ENCODE results near the gene RREB1. TPM values are rescaled to one million over a fixed set of nuclear protein-coding genes. Genes with fewer than 3 reads are reported as not detected.

The RREB1 gene
- polyA plus RNA-seq, 2 of the 4 experiments (the other 2 are of a cell fraction), result 2.2 to 5.0 TPM

DNA sequence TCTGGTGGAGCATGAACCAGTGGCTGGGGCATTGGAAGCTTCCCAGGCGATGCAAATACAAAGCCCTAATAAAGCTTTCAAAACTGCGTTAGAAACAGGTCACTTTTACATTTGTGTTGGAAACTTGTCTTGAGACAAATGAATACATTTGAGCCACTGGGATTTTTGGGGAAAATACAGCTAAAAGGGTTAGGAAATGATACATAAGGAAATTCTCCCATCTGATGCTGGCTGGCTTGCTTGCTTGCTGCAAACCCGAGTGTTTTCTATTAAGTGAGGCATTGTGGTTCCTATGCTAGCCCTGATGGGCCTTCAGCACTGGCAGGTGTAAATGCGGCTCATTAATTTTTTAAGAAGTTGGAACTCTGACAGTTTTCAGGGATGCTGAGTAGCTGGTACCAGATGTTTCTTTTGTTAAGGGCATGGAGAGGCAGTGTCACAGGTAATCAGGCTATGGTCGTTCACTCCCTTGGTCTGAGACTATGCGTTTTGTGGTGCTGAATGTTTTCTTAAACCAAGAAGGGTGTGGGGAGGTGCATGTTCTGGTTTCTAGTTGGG, 35.2 kb downstream of the RREB1 start:
- H3K4me1 ChIP-seq, result peaks cover 77% of the 10 kb centered on the region
- no peak for ATAC-seq
- H3K4me2 ChIP-seq, result no peak overlapping the region
- TF ChIP-seq USF2 (IDR thresholded peaks at IDR 0.05) (no peak), HOXB13 (CRISPR knock-in tag; IDR thresholded peaks at IDR 0.05; ENCODE audit: low read depth) (no peak), KDM5A (IDR thresholded peaks at IDR 0.05) (no peak), CBX2 (IDR thresholded peaks at IDR 0.05; ENCODE audit: borderline replicate concordance, low read depth) (no peak), TFCP2L1 (CRISPR knock-in tag; IDR thresholded peaks at IDR 0.05) (no peak), EP300 (IDR thresholded peaks at IDR 0.05) (no peak), MAZ (IDR thresholded peaks at IDR 0.05; ENCODE audit: borderline replicate concordance, low read depth, low read length) (no peak), ESRRA (IDR thresholded peaks at IDR 0.05; ENCODE audit: borderline replicate concordance, low read length) (no peak), PHF8 (IDR thresholded peaks at IDR 0.05; ENCODE audit: borderline replicate concordance, low read depth) (no peak), E2F6 (IDR thresholded peaks at IDR 0.05; ENCODE audit: borderline replicate concordance, low read depth) (no peak), ZSCAN20 (CRISPR knock-in tag; IDR thresholded peaks at IDR 0.05) (no peak), RNF2 (IDR thresholded peaks at IDR 0.05; ENCODE audit: borderline replicate concordance, low read depth) (no peak), HOXB5 (CRISPR knock-in tag; IDR thresholded peaks at IDR 0.05) (no peak), SMC3 (IDR thresholded peaks at IDR 0.05) (no peak), ELK1 (IDR thresholded peaks at IDR 0.05; ENCODE audit: low read depth, low read length) (no peak), MAX (IDR thresholded peaks at IDR 0.05) (no peak), RARB (CRISPR knock-in tag; IDR thresholded peaks at IDR 0.05) (no peak)
- TF ChIP-seq, protein P1, sequence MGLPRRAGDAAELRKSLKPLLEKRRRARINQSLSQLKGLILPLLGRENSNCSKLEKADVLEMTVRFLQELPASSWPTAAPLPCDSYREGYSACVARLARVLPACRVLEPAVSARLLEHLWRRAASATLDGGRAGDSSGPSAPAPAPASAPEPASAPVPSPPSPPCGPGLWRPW (IDR thresholded peaks at IDR 0.05), result no peak
- POLR2A ChIA-PET, result no interaction called here
- FAIRE-seq, result no peak
- H3K4me3 ChIP-seq, result no peak overlapping the region
- CTCF ChIA-PET, result interaction anchor here (0.6 kb wide), 1 partner anchor 31 kb away, joined by 4 read pairs; no protein-coding TSS in a partner anchor
- DNase-seq (ENCODE audit: low read depth in 1 of 2, low spot score in 1 of 2), result no peak
- no peak overlapping the region for H3K27ac ChIP-seq
- no peaks in the 10 kb centered on the region for H3K9me3 ChIP-seq
- WGBS (ENCODE audit: missing lambda C conversion rate), result 85% methylated on average over 6 of the region's 6 CpGs

DNA sequence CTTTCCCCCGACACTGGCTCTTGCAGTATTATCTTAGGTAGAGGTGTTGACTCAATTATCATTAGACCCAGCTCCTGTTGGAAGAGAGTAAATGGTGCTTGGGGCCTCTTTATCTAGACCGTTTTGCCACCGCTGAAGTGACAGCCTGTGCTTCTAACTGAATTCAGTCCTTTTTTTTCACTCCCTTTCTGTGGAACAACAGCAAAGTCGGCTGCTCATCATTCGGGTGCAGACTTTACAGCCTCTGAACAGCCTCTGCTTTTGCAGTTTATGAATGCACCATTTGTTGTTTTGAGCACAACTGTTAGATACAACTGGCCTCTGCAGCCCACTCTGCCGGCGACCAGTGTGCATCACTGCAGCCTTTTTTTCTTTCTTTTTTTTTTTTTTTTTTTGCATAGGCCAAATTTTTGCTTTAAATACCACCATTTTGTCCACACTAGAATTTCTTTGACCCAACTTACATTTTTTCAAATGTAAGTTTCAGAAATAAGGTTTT, 35.8 kb downstream of the RREB1 start:
- FAIRE-seq (no peak), DNase-seq (ENCODE audit: low read depth in 1 of 2, low spot score in 1 of 2) (no peak), ATAC-seq (no peak)
- Histone ChIP-seq H3K9me3 (no peaks in the 10 kb centered on the region), H3K27ac (no peak overlapping the region), H3K4me2 (no peak overlapping the region), H3K4me1 (peaks cover 77% of the 10 kb centered on the region), H3K4me3 (no peak overlapping the region)
- TF ChIP-seq USF2 (IDR thresholded peaks at IDR 0.05) (no peak), MAFK (IDR thresholded peaks at IDR 0.05; ENCODE audit: partially characterized antibody) (no peak), FOSB (CRISPR knock-in tag; IDR thresholded peaks at IDR 0.05) (no peak)
- 85% methylated on average over 7 of the region's 7 CpGs for WGBS (ENCODE audit: missing lambda C conversion rate)
- ChIA-PET POLR2A (no interaction called here), CTCF (no interaction called here)
